HepG2 (cell line): Measurements from ENCODE around the gene GIPC1. TPM values are rescaled to one million over a fixed set of nuclear protein-coding genes. Genes with fewer than 3 reads are reported as not detected.

Experiments
- EZH2 ChIP-seq: conservative IDR thresholded peaks from 2 replicates; pipeline ENCODE4 v1.6.1; 2012; ENCODE audit warnings: mild to moderate bottlenecking, low read depth, low read length, moderate library complexity
- GATAD2A ChIP-seq: IDR thresholded peaks from 2 replicates; pipeline ENCODE4 v1.6.1; 2016
- POLR2AphosphoS5 ChIP-seq: IDR thresholded peaks from 2 replicates; pipeline ENCODE4 v1.6.1; 2012; ENCODE audit warnings: low read depth, low read length
- STAG1 ChIP-seq: sonication (generic); formaldehyde crosslinking; IDR thresholded peaks from 2 replicates; pipeline ENCODE4 v1.4.0; 2020; ENCODE audit warnings: missing genetic modification reagents
- THAP11 ChIP-seq: IDR thresholded peaks from 2 replicates; pipeline ENCODE4 v1.6.1; 2016; ENCODE audit warnings: missing biosample characterization, missing genetic modification reagents
- U2AF1 ChIP-seq: fragments of 200-400 bp; formaldehyde crosslinking; optimal IDR thresholded peaks from 2 replicates; pipeline ENCODE3; 2017; ENCODE audit warnings: mild to moderate bottlenecking, low read depth, low read length
- YY1 ChIP-seq: IDR thresholded peaks from 2 replicates; pipeline ENCODE4 v1.6.1; 2011; ENCODE audit warnings: low read length, low read depth, moderate library complexity, mild to moderate bottlenecking; ENCODE audit not compliant: insufficient read depth, insufficient replicate concordance
- ZFP90 ChIP-seq: sonication (generic); formaldehyde crosslinking; IDR thresholded peaks from 2 replicates; pipeline ENCODE4 v1.8.0; 2022; ENCODE audit warnings: missing genetic modification reagents, mild to moderate bottlenecking, inconsistent platforms, borderline replicate concordance
- ZNF317 ChIP-seq: sonication (generic); formaldehyde crosslinking; IDR thresholded peaks from 2 replicates; pipeline ENCODE4 v1.5.0; 2020; ENCODE audit warnings: mild to moderate bottlenecking, missing genetic modification reagents
- ZNF605 ChIP-seq: sonication (generic); formaldehyde crosslinking; IDR thresholded peaks from 2 replicates; pipeline ENCODE4 v1.8.0; 2022; ENCODE audit warnings: mild to moderate bottlenecking, missing genetic modification reagents
- ZSCAN30 ChIP-seq: sonication (generic); formaldehyde crosslinking; IDR thresholded peaks from 2 replicates; pipeline ENCODE4 v1.5.0; 2020; ENCODE audit warnings: mild to moderate bottlenecking, missing genetic modification reagents
- polyA plus RNA-seq, 8 experiments: library from polyadenylated mRNA; depleted of rRNA in 3 of 8; stranded (reverse) in 7 of 8; unstranded in 1 of 8; fragments of >200 nt; fragmentation: Illumina TruSeq in 4 of 8; extraction: Trizol in 4 of 8; gene quantifications; 2 replicates each; pipeline versions ENCODE4 v1.2.1 to v1.2.3, GENCODE V29; 2011 to 2016; ENCODE audit warnings: low read depth in 4 of 8, missing spikeins in 1 of 8, mixed read lengths in 1 of 8; ENCODE audit not compliant: insufficient read depth in 1 of 8
- total RNA-seq, 5 experiments: library from RNA; depleted of rRNA; stranded (reverse); fragments of >200 nt; fragmentation: Illumina TruSeq; extraction: Trizol; gene quantifications; 2 replicates each; pipeline ENCODE4 v1.2.3, GENCODE V29; 2016; ENCODE audit warnings: low read depth in 1 of 5
- TF ChIP-seq, protein P1 (sequence below): sonication (generic); formaldehyde crosslinking; IDR thresholded peaks from 2 replicates; pipeline ENCODE4 v1.5.1; 2020; ENCODE audit warnings: mild to moderate bottlenecking, missing genetic modification reagents, moderate library complexity
- TF ChIP-seq, protein P2 (sequence below), 2 experiments: fragments of 450-650 bp in 1 of 2; sonication (generic) in 1 of 2; formaldehyde crosslinking; IDR thresholded peaks; 2 replicates each; pipeline versions ENCODE4 v1.5.0 to v1.8.0; 2020 to 2022; ENCODE audit warnings: mild to moderate bottlenecking in 1 of 2, missing genetic modification reagents in 1 of 2
- TF ChIP-seq, protein P3 (sequence below): sonication (generic); formaldehyde crosslinking; IDR thresholded peaks from 2 replicates; pipeline ENCODE4 v1.5.0; 2020; ENCODE audit warnings: missing genetic modification reagents
- TF ChIP-seq, protein P4 (sequence below): IDR thresholded peaks from 2 replicates; pipeline ENCODE4 v1.6.1; 2016; ENCODE audit warnings: missing compliant biosample characterization, missing genetic modification reagents, borderline replicate concordance
- TF ChIP-seq, protein P5 (sequence below): IDR thresholded peaks from 2 replicates; pipeline ENCODE4 v1.6.1; 2016; ENCODE audit warnings: missing genetic modification reagents, missing compliant biosample characterization
- TF ChIP-seq, protein P6 (sequence below): sonication (generic); formaldehyde crosslinking; IDR thresholded peaks from 2 replicates; pipeline ENCODE4 v1.4.0; 2020; ENCODE audit warnings: missing genetic modification reagents

Gene GIPC1
- total and polyA plus RNA-seq, 2 of the 13 experiments (the other 11 are each of a cell fraction or from before 2014, with no cell fraction given): 27.1 to 48.1 TPM

DNA sequence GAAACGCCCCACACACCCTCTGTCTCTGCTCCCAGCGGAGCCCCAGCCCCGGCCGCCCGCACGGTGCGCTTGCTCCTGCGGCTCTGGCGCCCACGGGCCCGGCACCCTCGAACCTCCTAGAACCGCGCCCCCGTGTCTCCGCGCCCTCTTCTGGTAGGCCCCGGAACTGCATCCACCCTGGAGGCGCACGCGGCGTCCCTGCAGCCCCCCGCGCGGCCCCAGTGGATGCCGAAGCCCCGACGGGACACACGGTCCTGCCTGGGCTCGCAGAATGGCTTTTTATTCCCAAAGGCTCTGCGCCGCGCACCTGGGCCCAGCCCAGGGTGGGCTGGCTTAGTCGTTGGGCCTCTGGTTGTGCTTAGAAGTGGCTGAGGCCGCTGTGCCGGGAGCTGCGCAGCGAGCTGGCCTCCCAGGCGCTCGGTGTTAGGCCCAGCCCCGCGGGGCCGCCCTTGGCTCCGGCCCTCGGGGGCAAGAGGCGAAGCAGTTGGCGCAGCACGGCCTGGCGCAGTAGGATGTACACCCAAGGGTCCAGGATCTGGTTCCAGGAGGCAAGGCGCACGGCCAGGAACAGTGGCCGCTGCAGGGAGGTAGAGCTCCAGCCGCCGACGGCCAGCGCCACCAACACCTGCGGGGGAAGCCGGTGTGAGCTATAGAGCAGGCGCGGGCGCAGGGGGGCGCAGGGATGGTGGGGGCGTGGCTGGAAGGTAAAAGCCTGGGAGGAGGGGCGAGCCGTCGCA, 23.6 kb downstream of the GIPC1 start (continued):
- TF ChIP-seq, protein P1, sequence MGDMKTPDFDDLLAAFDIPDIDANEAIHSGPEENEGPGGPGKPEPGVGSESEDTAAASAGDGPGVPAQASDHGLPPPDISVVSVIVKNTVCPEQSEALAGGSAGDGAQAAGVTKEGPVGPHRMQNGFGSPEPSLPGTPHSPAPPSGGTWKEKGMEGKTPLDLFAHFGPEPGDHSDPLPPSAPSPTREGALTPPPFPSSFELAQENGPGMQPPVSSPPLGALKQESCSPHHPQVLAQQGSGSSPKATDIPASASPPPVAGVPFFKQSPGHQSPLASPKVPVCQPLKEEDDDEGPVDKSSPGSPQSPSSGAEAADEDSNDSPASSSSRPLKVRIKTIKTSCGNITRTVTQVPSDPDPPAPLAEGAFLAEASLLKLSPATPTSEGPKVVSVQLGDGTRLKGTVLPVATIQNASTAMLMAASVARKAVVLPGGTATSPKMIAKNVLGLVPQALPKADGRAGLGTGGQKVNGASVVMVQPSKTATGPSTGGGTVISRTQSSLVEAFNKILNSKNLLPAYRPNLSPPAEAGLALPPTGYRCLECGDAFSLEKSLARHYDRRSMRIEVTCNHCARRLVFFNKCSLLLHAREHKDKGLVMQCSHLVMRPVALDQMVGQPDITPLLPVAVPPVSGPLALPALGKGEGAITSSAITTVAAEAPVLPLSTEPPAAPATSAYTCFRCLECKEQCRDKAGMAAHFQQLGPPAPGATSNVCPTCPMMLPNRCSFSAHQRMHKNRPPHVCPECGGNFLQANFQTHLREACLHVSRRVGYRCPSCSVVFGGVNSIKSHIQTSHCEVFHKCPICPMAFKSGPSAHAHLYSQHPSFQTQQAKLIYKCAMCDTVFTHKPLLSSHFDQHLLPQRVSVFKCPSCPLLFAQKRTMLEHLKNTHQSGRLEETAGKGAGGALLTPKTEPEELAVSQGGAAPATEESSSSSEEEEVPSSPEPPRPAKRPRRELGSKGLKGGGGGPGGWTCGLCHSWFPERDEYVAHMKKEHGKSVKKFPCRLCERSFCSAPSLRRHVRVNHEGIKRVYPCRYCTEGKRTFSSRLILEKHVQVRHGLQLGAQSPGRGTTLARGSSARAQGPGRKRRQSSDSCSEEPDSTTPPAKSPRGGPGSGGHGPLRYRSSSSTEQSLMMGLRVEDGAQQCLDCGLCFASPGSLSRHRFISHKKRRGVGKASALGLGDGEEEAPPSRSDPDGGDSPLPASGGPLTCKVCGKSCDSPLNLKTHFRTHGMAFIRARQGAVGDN (CRISPR knock-in tag): peak; percentile 83
- TF ChIP-seq, protein P2, sequence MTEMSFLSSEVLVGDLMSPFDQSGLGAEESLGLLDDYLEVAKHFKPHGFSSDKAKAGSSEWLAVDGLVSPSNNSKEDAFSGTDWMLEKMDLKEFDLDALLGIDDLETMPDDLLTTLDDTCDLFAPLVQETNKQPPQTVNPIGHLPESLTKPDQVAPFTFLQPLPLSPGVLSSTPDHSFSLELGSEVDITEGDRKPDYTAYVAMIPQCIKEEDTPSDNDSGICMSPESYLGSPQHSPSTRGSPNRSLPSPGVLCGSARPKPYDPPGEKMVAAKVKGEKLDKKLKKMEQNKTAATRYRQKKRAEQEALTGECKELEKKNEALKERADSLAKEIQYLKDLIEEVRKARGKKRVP (CRISPR knock-in tag; IDR thresholded peaks at IDR 0.05): no peak
- TF ChIP-seq ZSCAN30 (CRISPR knock-in tag) (no peak), POLR2AphosphoS5 (no peak), ZNF605 (CRISPR knock-in tag) (no peak), U2AF1 (no peak), GATAD2A (no peak), STAG1 (peak; percentile 59), EZH2 (no peak), THAP11 (CRISPR knock-in tag) (no peak), ZFP90 (CRISPR knock-in tag) (no peak), YY1 (peak; percentile 27), ZNF317 (no peak)
- TF ChIP-seq, protein P3, sequence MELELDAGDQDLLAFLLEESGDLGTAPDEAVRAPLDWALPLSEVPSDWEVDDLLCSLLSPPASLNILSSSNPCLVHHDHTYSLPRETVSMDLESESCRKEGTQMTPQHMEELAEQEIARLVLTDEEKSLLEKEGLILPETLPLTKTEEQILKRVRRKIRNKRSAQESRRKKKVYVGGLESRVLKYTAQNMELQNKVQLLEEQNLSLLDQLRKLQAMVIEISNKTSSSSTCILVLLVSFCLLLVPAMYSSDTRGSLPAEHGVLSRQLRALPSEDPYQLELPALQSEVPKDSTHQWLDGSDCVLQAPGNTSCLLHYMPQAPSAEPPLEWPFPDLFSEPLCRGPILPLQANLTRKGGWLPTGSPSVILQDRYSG (CRISPR knock-in tag): no peak
- TF ChIP-seq, protein P4, sequence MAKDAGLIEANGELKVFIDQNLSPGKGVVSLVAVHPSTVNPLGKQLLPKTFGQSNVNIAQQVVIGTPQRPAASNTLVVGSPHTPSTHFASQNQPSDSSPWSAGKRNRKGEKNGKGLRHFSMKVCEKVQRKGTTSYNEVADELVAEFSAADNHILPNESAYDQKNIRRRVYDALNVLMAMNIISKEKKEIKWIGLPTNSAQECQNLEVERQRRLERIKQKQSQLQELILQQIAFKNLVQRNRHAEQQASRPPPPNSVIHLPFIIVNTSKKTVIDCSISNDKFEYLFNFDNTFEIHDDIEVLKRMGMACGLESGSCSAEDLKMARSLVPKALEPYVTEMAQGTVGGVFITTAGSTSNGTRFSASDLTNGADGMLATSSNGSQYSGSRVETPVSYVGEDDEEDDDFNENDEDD (CRISPR knock-in tag): peak; percentile 52; the same call in 1 of the 2 replicates
- TF ChIP-seq, protein P5, sequence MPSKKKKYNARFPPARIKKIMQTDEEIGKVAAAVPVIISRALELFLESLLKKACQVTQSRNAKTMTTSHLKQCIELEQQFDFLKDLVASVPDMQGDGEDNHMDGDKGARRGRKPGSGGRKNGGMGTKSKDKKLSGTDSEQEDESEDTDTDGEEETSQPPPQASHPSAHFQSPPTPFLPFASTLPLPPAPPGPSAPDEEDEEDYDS (CRISPR knock-in tag): no peak
- TF ChIP-seq, protein P6, sequence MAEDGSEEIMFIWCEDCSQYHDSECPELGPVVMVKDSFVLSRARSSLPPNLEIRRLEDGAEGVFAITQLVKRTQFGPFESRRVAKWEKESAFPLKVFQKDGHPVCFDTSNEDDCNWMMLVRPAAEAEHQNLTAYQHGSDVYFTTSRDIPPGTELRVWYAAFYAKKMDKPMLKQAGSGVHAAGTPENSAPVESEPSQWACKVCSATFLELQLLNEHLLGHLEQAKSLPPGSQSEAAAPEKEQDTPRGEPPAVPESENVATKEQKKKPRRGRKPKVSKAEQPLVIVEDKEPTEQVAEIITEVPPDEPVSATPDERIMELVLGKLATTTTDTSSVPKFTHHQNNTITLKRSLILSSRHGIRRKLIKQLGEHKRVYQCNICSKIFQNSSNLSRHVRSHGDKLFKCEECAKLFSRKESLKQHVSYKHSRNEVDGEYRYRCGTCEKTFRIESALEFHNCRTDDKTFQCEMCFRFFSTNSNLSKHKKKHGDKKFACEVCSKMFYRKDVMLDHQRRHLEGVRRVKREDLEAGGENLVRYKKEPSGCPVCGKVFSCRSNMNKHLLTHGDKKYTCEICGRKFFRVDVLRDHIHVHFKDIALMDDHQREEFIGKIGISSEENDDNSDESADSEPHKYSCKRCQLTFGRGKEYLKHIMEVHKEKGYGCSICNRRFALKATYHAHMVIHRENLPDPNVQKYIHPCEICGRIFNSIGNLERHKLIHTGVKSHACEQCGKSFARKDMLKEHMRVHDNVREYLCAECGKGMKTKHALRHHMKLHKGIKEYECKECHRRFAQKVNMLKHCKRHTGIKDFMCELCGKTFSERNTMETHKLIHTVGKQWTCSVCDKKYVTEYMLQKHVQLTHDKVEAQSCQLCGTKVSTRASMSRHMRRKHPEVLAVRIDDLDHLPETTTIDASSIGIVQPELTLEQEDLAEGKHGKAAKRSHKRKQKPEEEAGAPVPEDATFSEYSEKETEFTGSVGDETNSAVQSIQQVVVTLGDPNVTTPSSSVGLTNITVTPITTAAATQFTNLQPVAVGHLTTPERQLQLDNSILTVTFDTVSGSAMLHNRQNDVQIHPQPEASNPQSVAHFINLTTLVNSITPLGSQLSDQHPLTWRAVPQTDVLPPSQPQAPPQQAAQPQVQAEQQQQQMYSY (CRISPR knock-in tag): no peak
